CD4-positive, alpha-beta T cell (primary cell): Measurements from ENCODE around the gene GSAP. TPM values are rescaled to one million over a fixed set of nuclear protein-coding genes. Genes with fewer than 3 reads are reported as not detected.

Experiments used
- ATAC-seq: fragments of 200-7000 bp; cut with Tn5 transposase; one replicate; pipeline ENCODE4 v1.10.0; 2022; ENCODE audit warnings: mild to moderate bottlenecking; ENCODE audit not compliant: poor library complexity
- CTCF ChIA-PET: fragments of 350-600 bp; sonication (Branson Sonifier 250); formaldehyde crosslinking; loops from one replicate; lab custom pipeline; 2021; ENCODE audit warnings: antibody characterized with exemption, inconsistent platforms; lab: Charles Lee
- POLR2A ChIA-PET: fragments of 350-600 bp; sonication (Branson Sonifier 250); formaldehyde crosslinking; loops from one replicate; lab custom pipeline; 2021; ENCODE audit warnings: antibody characterized with exemption, inconsistent platforms; lab: Charles Lee
- DNase-seq, 14 experiments: peaks; one replicate each; pipeline ENCODE4 v3.0.0-alpha.2; 2013 to 2020; ENCODE audit warnings: mixed read lengths in 2 of 14
- H3K27ac ChIP-seq, 2 donors: one replicate each; pipeline versions ENCODE4 v1.5.1 to v1.7.0; 2013; ENCODE audit warnings: low read length in 2 of 2, low read depth in 1 of 2, mild to moderate bottlenecking in 1 of 2
- H3K27me3 ChIP-seq, 2 experiments: 1 replicate in 1 of 2; 2 replicates in 1 of 2; pipeline versions ENCODE4 v1.6.1 to v1.7.0; 2013; ENCODE audit warnings: low read length in 2 of 2, control low read depth in 1 of 2, mild to moderate bottlenecking in 1 of 2, moderate library complexity in 1 of 2; ENCODE audit not compliant: insufficient read depth in 2 of 2, control insufficient read depth in 1 of 2
- H3K36me3 ChIP-seq: one replicate; pipeline ENCODE4 v1.6.1; 2013; ENCODE audit warnings: low read length, control low read depth; ENCODE audit not compliant: insufficient read depth
- H3K4me1 ChIP-seq: one replicate; pipeline ENCODE4 v1.6.1; 2013; ENCODE audit warnings: low read length, control low read depth; ENCODE audit not compliant: insufficient read depth
- H3K4me3 ChIP-seq: one replicate; pipeline ENCODE4 v1.5.1; 2013; ENCODE audit warnings: mild to moderate bottlenecking, low read length, moderate library complexity
- H3K9me3 ChIP-seq, 2 experiments: 1 replicate in 1 of 2; 2 replicates in 1 of 2; pipeline versions ENCODE4 v1.6.1 to v1.7.0; 2013; ENCODE audit warnings: low read length in 2 of 2, mild to moderate bottlenecking in 2 of 2, control low read depth in 1 of 2, moderate library complexity in 1 of 2; ENCODE audit not compliant: control insufficient read depth in 1 of 2, insufficient read depth in 1 of 2
- H3K27ac Mint-ChIP-seq: one replicate; pipeline ENCODE4 v1.8.0; 2020; ENCODE audit warnings: mixed read lengths
- H3K27me3 Mint-ChIP-seq: one replicate; pipeline ENCODE4 v1.8.0; 2021; ENCODE audit warnings: mixed read lengths
- H3K36me3 Mint-ChIP-seq: one replicate; pipeline ENCODE4 v1.8.0; 2021; ENCODE audit warnings: low read depth, mixed read lengths
- H3K4me1 Mint-ChIP-seq: one replicate; pipeline ENCODE4 v1.8.0; 2021; ENCODE audit warnings: low read depth, mixed read lengths
- H3K4me3 Mint-ChIP-seq: one replicate; pipeline ENCODE4 v1.8.0; 2020; ENCODE audit warnings: mild to moderate bottlenecking, mixed read lengths
- H3K9me3 Mint-ChIP-seq: one replicate; pipeline ENCODE4 v1.8.0; 2020; ENCODE audit warnings: mixed read lengths
- CTCF ChIP-seq: fragments of 200-600 bp; IDR thresholded peaks from one replicate; pipeline ENCODE4 v1.8.0; 2022; ENCODE audit warnings: antibody characterized with exemption, mild to moderate bottlenecking
- intact Hi-C, 2 experiments: fragments of 100-400 bp; cut with DNase I in 1 of 2; cut with micrococcal nuclease in 1 of 2; formaldehyde crosslinking; loops; one replicate each; pipeline versions ENCODE4 v1.15.1 to v1.9.0; 2023 to 2025; cut with DNase I, micrococcal nuclease
- total RNA-seq, 174 experiments: library from RNA in 2 of 174; stranded (reverse) in 2 of 174; gene quantifications; one replicate each; pipeline ENCODE4 v1.2.3 and lab custom pipeline; 2021 to 2026

The GSAP gene
- total RNA-seq, 2 experiments from 2014 or later = 19.1 to 19.5 TPM

GRCh38 chr7:77399816-77400215 lies 16.3 kb downstream of the GSAP start:
- no peaks in the 10 kb centered on the region for H3K4me1 Mint-ChIP-seq
- no peak overlapping the region for H3K4me3 ChIP-seq
- peaks cover 47% of the 10 kb centered on the region for H3K36me3 Mint-ChIP-seq
- DNase-seq = peak in 1 of 14 experiments; percentile 9
- no peaks in the 10 kb centered on the region for H3K9me3 Mint-ChIP-seq
- H3K27ac ChIP-seq = no peak overlapping the region
- no peak for ATAC-seq
- no peaks in the 10 kb centered on the region for H3K36me3 ChIP-seq
- no peaks in the 10 kb centered on the region for H3K9me3 ChIP-seq
- no peaks in the 10 kb centered on the region for H3K4me1 ChIP-seq
- CTCF ChIA-PET = no interaction called here
- H3K4me3 Mint-ChIP-seq = no peak overlapping the region
- H3K27me3 Mint-ChIP-seq = no peaks in the 10 kb centered on the region
- no peak for TF ChIP-seq CTCF
- no peaks in the 10 kb centered on the region for H3K27me3 ChIP-seq
- intact Hi-C loops = no loop called here
- no peak overlapping the region for H3K27ac Mint-ChIP-seq
- POLR2A ChIA-PET = no interaction called here

- no peak for TF ChIP-seq CTCF
- POLR2A ChIA-PET = interaction anchor here (0.6 to 1.0 kb wide), 2 partner anchors 43 to 68 kb away, joined by 3 to 5 read pairs; no protein-coding TSS in a partner anchor
- H3K27ac ChIP-seq = no peak overlapping the region
- H3K9me3 ChIP-seq = no peaks in the 10 kb centered on the region
- DNase-seq (no peak), ATAC-seq (no peak)
- H3K4me1 ChIP-seq = peaks cover 4% of the 10 kb centered on the region
- no peaks in the 10 kb centered on the region for H3K36me3 ChIP-seq
- no peak overlapping the region for H3K27ac Mint-ChIP-seq
- no peak overlapping the region for H3K4me3 Mint-ChIP-seq
- H3K4me3 ChIP-seq = no peak overlapping the region
- no peaks in the 10 kb centered on the region for H3K9me3 Mint-ChIP-seq
- H3K27me3 ChIP-seq = no peaks in the 10 kb centered on the region
- CTCF ChIA-PET = no interaction called here
- H3K27me3 Mint-ChIP-seq = no peaks in the 10 kb centered on the region
- peaks cover 61% of the 10 kb centered on the region for H3K36me3 Mint-ChIP-seq
- peaks cover 11% of the 10 kb centered on the region for H3K4me1 Mint-ChIP-seq
- intact Hi-C loops = no loop called here
These were observed 19.1 kb downstream of the GSAP start for GRCh38 chr7:77396894-77397547.

- no peaks in the 10 kb centered on the region for H3K9me3 ChIP-seq
- Mint-ChIP-seq H3K4me1 (peaks cover 11% of the 10 kb centered on the region), H3K27me3 (no peaks in the 10 kb centered on the region), H3K9me3 (no peaks in the 10 kb centered on the region), H3K4me3 (no peak overlapping the region), H3K36me3 (peaks cover 63% of the 10 kb centered on the region), H3K27ac (no peak overlapping the region)
- H3K4me1 ChIP-seq = peaks cover 4% of the 10 kb centered on the region
- no peak for DNase-seq
- H3K4me3 ChIP-seq = no peak overlapping the region
- H3K27me3 ChIP-seq = no peaks in the 10 kb centered on the region
- ChIA-PET CTCF (no interaction called here), POLR2A (no interaction called here)
- H3K36me3 ChIP-seq = no peaks in the 10 kb centered on the region
- intact Hi-C loops = no loop called here
- ATAC-seq = no peak
- no peak overlapping the region for H3K27ac ChIP-seq
- no peak for TF ChIP-seq CTCF
These were observed 20.5 kb downstream of the GSAP start for GRCh38 chr7:77395626-77396025.
